ENCODE results near the gene LINS1. TPM values are rescaled to one million over a fixed set of nuclear protein-coding genes. Genes with fewer than 3 reads are reported as not detected.
"Not testable (repeated sequence)": the region's sequence is repeated elsewhere in the genome, so short reads cannot be mapped to it uniquely, and the experiment has no call there.

The LINS1 gene
- total and polyA plus RNA-seq, 10 of the 15 experiments (the other 5 are each of a cell fraction or from before 2014, with no cell fraction given): 13.5 to 33.1 (median 20.3) TPM

DNA sequence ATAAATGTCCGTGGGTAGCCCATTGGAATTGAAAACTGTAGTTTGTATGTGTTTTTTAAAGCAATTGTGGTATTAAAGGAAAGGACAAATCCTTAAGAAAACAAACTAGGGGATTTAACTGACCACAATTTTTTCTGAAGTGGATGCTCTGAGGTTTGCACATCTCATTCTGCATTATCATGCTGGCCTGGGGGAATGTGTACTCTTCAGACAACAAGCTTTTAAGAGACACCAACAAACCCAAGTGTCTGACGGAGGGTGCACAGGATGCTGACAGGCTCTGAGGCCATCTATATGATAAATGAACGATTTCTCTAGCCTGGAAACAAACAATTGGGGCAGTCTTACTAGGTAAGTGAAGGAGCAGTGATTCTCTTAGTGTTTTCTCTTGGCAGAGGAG, 9.1 kb downstream of the LINS1 start (continued):
- TF ChIP-seq, protein P1, sequence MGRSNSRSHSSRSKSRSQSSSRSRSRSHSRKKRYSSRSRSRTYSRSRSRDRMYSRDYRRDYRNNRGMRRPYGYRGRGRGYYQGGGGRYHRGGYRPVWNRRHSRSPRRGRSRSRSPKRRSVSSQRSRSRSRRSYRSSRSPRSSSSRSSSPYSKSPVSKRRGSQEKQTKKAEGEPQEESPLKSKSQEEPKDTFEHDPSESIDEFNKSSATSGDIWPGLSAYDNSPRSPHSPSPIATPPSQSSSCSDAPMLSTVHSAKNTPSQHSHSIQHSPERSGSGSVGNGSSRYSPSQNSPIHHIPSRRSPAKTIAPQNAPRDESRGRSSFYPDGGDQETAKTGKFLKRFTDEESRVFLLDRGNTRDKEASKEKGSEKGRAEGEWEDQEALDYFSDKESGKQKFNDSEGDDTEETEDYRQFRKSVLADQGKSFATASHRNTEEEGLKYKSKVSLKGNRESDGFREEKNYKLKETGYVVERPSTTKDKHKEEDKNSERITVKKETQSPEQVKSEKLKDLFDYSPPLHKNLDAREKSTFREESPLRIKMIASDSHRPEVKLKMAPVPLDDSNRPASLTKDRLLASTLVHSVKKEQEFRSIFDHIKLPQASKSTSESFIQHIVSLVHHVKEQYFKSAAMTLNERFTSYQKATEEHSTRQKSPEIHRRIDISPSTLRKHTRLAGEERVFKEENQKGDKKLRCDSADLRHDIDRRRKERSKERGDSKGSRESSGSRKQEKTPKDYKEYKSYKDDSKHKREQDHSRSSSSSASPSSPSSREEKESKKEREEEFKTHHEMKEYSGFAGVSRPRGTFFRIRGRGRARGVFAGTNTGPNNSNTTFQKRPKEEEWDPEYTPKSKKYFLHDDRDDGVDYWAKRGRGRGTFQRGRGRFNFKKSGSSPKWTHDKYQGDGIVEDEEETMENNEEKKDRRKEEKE (IDR thresholded peaks at IDR 0.05): no peak
- TF ChIP-seq RELA (IDR thresholded peaks at IDR 0.05; ENCODE audit: borderline replicate concordance, partially characterized antibody): no peak
- TF ChIP-seq NFYB (IDR thresholded peaks at IDR 0.05; ENCODE audit: insufficient read depth, low read depth, low read length): no peak
- no peak for TF ChIP-seq ZNF622 (IDR thresholded peaks at IDR 0.05)
- TF ChIP-seq ESRRA (IDR thresholded peaks at IDR 0.05; ENCODE audit: low read length): no peak
- TF ChIP-seq SP1 (IDR thresholded peaks at IDR 0.05; ENCODE audit: low read depth, low read length): no peak

DNA sequence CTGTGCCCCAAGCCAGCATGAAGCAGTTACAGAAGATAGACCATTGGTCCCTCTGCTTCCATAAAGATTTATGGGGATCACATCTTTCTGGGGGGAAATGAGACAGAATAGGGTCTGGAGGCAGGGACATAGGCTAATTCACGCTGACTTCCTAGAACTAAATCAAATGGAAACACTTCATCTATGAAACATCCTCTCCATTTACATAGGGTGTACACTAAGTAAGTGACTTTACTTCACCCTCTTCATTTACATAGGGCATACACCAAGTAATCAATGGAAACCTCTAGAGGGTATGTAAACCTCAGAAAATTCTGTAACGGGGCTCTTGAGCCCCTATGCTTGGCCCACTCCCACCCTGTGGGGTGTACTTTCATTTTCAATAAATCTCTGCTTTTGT, 10.1 kb downstream of the LINS1 start:
- FAIRE-seq (no peak), ATAC-seq (no peak), DNase-seq (ENCODE audit: low read depth, low spot score) (no peak)
- SMC1A ChIA-PET (ENCODE audit: uncharacterized antibody, unreplicated experiment): no interaction called here
- H3K27me3 ChIP-seq (replicated peaks in 1 of 2; ENCODE audit: control insufficient read depth in 2 of 2, insufficient read depth in 2 of 2, low read length in 1 of 2): no peaks in the 10 kb centered on the region
- POLR2A ChIA-PET: no interaction called here
- H3K4me2 ChIP-seq (ENCODE audit: control insufficient read depth, insufficient read depth): no peak overlapping the region
- no peak overlapping the region for H3K9ac ChIP-seq (ENCODE audit: control insufficient read depth, insufficient read depth, low read length)
- no peak overlapping the region for H2AFZ ChIP-seq (ENCODE audit: control insufficient read depth, low read depth, low read length)
- no peaks in the 10 kb centered on the region for H4K20me1 ChIP-seq (ENCODE audit: control insufficient read depth, insufficient read depth)
- RAD21 ChIA-PET (ENCODE audit: unreplicated experiment): no interaction called here
- no peak overlapping the region for H3K27ac ChIP-seq (ENCODE audit: control insufficient read depth, insufficient read depth)
- peaks cover 11% of the 10 kb centered on the region for H3K9me3 ChIP-seq (replicated peaks; ENCODE audit: control insufficient read depth, insufficient read depth, low read length)
- peaks cover 34% of the 10 kb centered on the region for H3K79me2 ChIP-seq (ENCODE audit: control insufficient read depth, insufficient read depth, low read length)
- H3K4me1 ChIP-seq (ENCODE audit: control insufficient read depth, insufficient read depth, low read length): peaks cover 10% of the 10 kb centered on the region
- TF ChIP-seq SIN3A (IDR thresholded peaks at IDR 0.05; ENCODE audit: low read depth, low read length) (no peak), SREBF1 (IDR thresholded peaks at IDR 0.05; ENCODE audit: low read length) (no peak), ZNF217 (IDR thresholded peaks at IDR 0.05) (no peak), YY1 (IDR thresholded peaks at IDR 0.05; ENCODE audit: low read depth, low read length) (no peak)
- TF ChIP-seq, protein P2, sequence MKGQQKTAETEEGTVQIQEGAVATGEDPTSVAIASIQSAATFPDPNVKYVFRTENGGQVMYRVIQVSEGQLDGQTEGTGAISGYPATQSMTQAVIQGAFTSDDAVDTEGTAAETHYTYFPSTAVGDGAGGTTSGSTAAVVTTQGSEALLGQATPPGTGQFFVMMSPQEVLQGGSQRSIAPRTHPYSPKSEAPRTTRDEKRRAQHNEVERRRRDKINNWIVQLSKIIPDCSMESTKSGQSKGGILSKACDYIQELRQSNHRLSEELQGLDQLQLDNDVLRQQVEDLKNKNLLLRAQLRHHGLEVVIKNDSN (IDR thresholded peaks at IDR 0.05; ENCODE audit: borderline replicate concordance, extremely low read length, insufficient read depth, low read depth, low read length): no peak
- TF ChIP-seq, protein P3, sequence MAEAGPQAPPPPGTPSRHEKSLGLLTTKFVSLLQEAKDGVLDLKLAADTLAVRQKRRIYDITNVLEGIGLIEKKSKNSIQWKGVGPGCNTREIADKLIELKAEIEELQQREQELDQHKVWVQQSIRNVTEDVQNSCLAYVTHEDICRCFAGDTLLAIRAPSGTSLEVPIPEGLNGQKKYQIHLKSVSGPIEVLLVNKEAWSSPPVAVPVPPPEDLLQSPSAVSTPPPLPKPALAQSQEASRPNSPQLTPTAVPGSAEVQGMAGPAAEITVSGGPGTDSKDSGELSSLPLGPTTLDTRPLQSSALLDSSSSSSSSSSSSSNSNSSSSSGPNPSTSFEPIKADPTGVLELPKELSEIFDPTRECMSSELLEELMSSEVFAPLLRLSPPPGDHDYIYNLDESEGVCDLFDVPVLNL (IDR thresholded peaks at IDR 0.05; ENCODE audit: low read depth, low read length): no peak
- no TSS peak for BruUV-seq (replicated peaks)
- intact Hi-C loops (cut with micrococcal nuclease; ENCODE audit: unreplicated experiment) (no loop called here), in situ Hi-C loops (cut with MboI) (loop anchor here (10.0 kb wide), 1 partner anchor 657 kb away; no protein-coding TSS in a partner anchor)
- 22% methylated on average over 2 of the region's 2 CpGs for WGBS (ENCODE audit: insufficient coverage, insufficient replicate concordance, low lambda C conversion rate, missing lambda C conversion rate)
- H3K4me3 ChIP-seq: no peak overlapping the region
- H3K36me3 ChIP-seq (ENCODE audit: control insufficient read depth in 2 of 2, insufficient read depth in 2 of 2, low read length in 1 of 2): peaks cover 0 to 2% of the 10 kb centered on the region in 2 experiments; a peak in 1 of 4 replicates
- CTCF ChIA-PET: no interaction called here

DNA sequence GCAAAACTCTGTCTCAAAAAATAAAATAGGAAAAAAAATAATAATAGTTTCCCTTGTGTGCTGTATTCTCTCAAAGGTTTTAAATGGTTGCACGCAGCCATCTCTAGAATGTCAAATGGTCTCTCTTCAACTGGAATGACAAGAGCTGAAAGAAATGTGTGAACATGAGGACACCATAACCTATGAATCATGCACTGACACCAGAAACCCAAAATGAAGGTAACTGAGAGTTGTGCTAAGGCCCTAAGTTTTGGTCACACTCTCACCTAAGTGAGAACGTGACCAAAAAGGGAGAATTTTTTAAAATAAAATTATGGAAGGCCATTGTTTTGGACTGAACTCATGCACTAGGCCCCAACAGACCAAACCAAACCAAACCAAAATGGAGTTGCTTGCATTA, 10.8 kb downstream of the LINS1 start:
- H3K9ac ChIP-seq (ENCODE audit: control insufficient read depth, insufficient read depth, low read length); H3K4me3 ChIP-seq; CTCF ChIA-PET; H3K27ac ChIP-seq (ENCODE audit: control insufficient read depth, insufficient read depth); H4K20me1 ChIP-seq (ENCODE audit: control insufficient read depth, insufficient read depth); ATAC-seq; H3K4me2 ChIP-seq (ENCODE audit: control insufficient read depth, insufficient read depth); DNase-seq (ENCODE audit: low read depth, low spot score); BruUV-seq (replicated peaks); H3K27me3 ChIP-seq (replicated peaks in 1 of 2; ENCODE audit: control insufficient read depth in 2 of 2, insufficient read depth in 2 of 2, low read length in 1 of 2); FAIRE-seq; H3K36me3 ChIP-seq (ENCODE audit: control insufficient read depth in 2 of 2, insufficient read depth in 2 of 2, low read length in 1 of 2); H2AFZ ChIP-seq (ENCODE audit: control insufficient read depth, low read depth, low read length); RAD21 ChIA-PET (ENCODE audit: unreplicated experiment); POLR2A ChIA-PET; H3K4me1 ChIP-seq (ENCODE audit: control insufficient read depth, insufficient read depth, low read length); intact Hi-C loops (cut with micrococcal nuclease; ENCODE audit: unreplicated experiment): not testable (repeated sequence)
- in situ Hi-C loops (cut with MboI): loop anchor here (10.0 kb wide), 1 partner anchor 656 kb away; no protein-coding TSS in a partner anchor
- Histone ChIP-seq H3K79me2 (ENCODE audit: control insufficient read depth, insufficient read depth, low read length) (peaks cover 29% of the 10 kb centered on the region), H3K9me3 (replicated peaks; ENCODE audit: control insufficient read depth, insufficient read depth, low read length) (peaks cover 11% of the 10 kb centered on the region)
- SMC1A ChIA-PET (ENCODE audit: uncharacterized antibody, unreplicated experiment): interaction anchor here (0.6 kb wide), 1 partner anchor 36 kb away, joined by 3 read pairs; no protein-coding TSS in a partner anchor
- 100% methylated on average over 2 of the region's 2 CpGs for WGBS (ENCODE audit: insufficient coverage, insufficient replicate concordance, low lambda C conversion rate, missing lambda C conversion rate)
